HL-60 (cell line): ENCODE data around the gene GOLGA6A.

Experiments used
- DNase-seq, 2 experiments: peaks; one replicate each; pipeline ENCODE4 v3.0.0-alpha.2; 2010 to 2020; ENCODE audit warnings: low read depth in 1 of 2, low spot score in 1 of 2
- H3K27ac ChIP-seq: fragments of 250-450 bp; sonication (Bioruptor Pico); replicated peaks from 2 replicates; pipeline ENCODE4 v1.5.1; 2020; ENCODE audit warnings: mild to moderate bottlenecking, moderate library complexity
- H3K27me3 ChIP-seq: fragments of 250-450 bp; sonication (Bioruptor Pico); 2 replicates; pipeline ENCODE4 v1.5.1; 2021; ENCODE audit warnings: mild to moderate bottlenecking, moderate library complexity; ENCODE audit not compliant: insufficient read depth, poor library complexity, severe bottlenecking
- H3K4me3 ChIP-seq: replicated peaks from 2 replicates; pipeline ENCODE4 v1.5.1; 2011; ENCODE audit warnings: mild to moderate bottlenecking, control low read depth, low read length; ENCODE audit not compliant: insufficient read depth
- GABPA ChIP-seq: IDR thresholded peaks from 2 replicates; pipeline ENCODE4 v1.6.1; 2012; ENCODE audit warnings: low read depth
- POLR2AphosphoS5 ChIP-seq: IDR thresholded peaks from 2 replicates; pipeline ENCODE4 v1.6.1; 2012; ENCODE audit warnings: low read depth
- SPI1 ChIP-seq: IDR thresholded peaks from 2 replicates; pipeline ENCODE4 v1.6.1; 2012; ENCODE audit warnings: low read depth, mild to moderate bottlenecking, borderline replicate concordance
- TF ChIP-seq, protein P1 (sequence below): IDR thresholded peaks from 2 replicates; pipeline ENCODE4 v1.6.1; 2012; ENCODE audit warnings: low read depth; ENCODE audit not compliant: insufficient replicate concordance
- TF ChIP-seq, protein P2 (sequence below): IDR thresholded peaks from one replicate; pipeline ENCODE4 v1.5.1; 2011; ENCODE audit warnings: low read length, control low read depth, inconsistent platforms; ENCODE audit not compliant: insufficient read depth

The GOLGA6A gene

DNA sequence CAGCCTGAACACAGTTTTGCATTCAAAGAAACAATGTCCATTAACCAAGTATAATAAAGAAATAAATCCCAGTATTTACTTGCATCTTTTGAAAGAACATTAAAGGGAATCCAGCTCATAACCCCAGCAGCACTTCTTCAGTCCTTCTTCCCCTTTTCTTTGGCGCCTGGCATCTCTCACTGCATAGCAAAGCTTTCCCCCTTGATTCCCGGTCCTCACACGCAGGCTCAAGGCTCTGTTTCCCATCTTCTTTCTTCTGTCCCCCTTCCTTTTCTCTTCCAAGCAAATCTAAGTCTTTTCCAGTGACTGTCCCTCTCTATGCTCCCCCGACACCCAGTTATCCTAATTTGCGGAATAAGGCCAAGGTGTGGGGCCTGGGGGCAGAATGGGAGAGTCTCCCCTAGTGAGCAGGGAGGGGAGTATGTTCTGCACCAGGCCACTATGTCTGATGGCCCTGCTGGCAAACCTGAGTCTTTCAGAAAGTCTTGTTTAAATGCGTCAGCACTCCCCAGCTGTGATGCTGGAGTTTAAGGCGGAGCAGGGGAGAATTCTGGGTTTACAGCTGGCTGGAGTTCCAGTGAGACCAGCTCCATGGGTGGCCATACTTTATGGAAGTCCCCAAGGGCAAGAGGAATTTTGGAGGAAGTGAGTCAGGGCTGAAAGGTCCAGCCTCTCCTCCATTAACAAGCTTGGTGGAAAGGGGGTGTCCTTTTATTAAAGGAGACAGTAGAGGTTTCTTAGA is 42.1 kb downstream of the GOLGA6A start:
- TF ChIP-seq SPI1 (no peak), GABPA (no peak), POLR2AphosphoS5 (no peak)
- TF ChIP-seq, protein P1, sequence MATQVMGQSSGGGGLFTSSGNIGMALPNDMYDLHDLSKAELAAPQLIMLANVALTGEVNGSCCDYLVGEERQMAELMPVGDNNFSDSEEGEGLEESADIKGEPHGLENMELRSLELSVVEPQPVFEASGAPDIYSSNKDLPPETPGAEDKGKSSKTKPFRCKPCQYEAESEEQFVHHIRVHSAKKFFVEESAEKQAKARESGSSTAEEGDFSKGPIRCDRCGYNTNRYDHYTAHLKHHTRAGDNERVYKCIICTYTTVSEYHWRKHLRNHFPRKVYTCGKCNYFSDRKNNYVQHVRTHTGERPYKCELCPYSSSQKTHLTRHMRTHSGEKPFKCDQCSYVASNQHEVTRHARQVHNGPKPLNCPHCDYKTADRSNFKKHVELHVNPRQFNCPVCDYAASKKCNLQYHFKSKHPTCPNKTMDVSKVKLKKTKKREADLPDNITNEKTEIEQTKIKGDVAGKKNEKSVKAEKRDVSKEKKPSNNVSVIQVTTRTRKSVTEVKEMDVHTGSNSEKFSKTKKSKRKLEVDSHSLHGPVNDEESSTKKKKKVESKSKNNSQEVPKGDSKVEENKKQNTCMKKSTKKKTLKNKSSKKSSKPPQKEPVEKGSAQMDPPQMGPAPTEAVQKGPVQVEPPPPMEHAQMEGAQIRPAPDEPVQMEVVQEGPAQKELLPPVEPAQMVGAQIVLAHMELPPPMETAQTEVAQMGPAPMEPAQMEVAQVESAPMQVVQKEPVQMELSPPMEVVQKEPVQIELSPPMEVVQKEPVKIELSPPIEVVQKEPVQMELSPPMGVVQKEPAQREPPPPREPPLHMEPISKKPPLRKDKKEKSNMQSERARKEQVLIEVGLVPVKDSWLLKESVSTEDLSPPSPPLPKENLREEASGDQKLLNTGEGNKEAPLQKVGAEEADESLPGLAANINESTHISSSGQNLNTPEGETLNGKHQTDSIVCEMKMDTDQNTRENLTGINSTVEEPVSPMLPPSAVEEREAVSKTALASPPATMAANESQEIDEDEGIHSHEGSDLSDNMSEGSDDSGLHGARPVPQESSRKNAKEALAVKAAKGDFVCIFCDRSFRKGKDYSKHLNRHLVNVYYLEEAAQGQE, result no peak
- TF ChIP-seq, protein P2, sequence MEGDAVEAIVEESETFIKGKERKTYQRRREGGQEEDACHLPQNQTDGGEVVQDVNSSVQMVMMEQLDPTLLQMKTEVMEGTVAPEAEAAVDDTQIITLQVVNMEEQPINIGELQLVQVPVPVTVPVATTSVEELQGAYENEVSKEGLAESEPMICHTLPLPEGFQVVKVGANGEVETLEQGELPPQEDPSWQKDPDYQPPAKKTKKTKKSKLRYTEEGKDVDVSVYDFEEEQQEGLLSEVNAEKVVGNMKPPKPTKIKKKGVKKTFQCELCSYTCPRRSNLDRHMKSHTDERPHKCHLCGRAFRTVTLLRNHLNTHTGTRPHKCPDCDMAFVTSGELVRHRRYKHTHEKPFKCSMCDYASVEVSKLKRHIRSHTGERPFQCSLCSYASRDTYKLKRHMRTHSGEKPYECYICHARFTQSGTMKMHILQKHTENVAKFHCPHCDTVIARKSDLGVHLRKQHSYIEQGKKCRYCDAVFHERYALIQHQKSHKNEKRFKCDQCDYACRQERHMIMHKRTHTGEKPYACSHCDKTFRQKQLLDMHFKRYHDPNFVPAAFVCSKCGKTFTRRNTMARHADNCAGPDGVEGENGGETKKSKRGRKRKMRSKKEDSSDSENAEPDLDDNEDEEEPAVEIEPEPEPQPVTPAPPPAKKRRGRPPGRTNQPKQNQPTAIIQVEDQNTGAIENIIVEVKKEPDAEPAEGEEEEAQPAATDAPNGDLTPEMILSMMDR, result no peak
- H3K27me3 ChIP-seq, result no peaks in the 10 kb centered on the region
- DNase-seq, result no peak
- H3K4me3 ChIP-seq, result no peak overlapping the region
- no peak overlapping the region for H3K27ac ChIP-seq

DNA sequence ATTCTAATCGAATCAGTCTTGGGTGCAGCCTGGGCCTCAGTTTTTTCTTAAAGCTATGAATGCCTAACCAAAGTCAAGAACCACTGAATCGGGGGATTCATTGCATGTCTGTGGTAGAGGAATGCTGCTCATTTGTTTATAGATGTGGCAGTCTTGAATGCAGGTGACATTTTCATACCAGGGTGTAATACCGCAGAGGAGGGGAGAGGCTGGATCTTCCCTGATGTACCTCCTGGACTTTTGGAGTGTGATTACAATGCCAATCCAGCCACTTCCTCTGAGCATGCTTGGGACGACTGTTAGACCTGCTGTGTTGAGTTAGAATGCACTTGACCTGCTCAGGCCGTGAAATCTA is 42.7 kb downstream of the GOLGA6A start:
- Histone ChIP-seq H3K4me3 (no peak overlapping the region), H3K27ac (no peak overlapping the region), H3K27me3 (no peaks in the 10 kb centered on the region)
- DNase-seq, result no peak
- TF ChIP-seq POLR2AphosphoS5 (no peak), GABPA (no peak), SPI1 (no peak)
- TF ChIP-seq, protein P1, result no peak
- TF ChIP-seq, protein P2, result no peak

GRCh38 chr15:74038707-74039655 is 43.4 kb downstream of the GOLGA6A start:
- H3K27me3 ChIP-seq, result no peaks in the 10 kb centered on the region
- H3K27ac ChIP-seq, result no peak overlapping the region
- TF ChIP-seq, protein P2, result no peak
- no peak for DNase-seq
- H3K4me3 ChIP-seq, result no peak overlapping the region
